ENCODE measurements around the gene POLR1H. TPM values are rescaled to one million over a fixed set of nuclear protein-coding genes. Genes with fewer than 3 reads are reported as not detected.

POLR1H gene
- total RNA-seq, 1 donor from 2014 or later, result 27.7 TPM

Other genes with a start within 250 kb of the POLR1H start
- not detected for gene HLA-G, start 233.4 kb upstream of the POLR1H start, total RNA-seq (ENCODE audit: insufficient read depth, low replicate concordance)
- gene HLA-A, start 118.7 kb upstream of the POLR1H start, total RNA-seq (ENCODE audit: insufficient read depth, low replicate concordance), result 206 TPM
- 8.9 TPM for gene PPP1R11, start 5.9 kb downstream of the POLR1H start, total RNA-seq (ENCODE audit: insufficient read depth, low replicate concordance)
- 1.7 TPM for gene RNF39, start 14.5 kb downstream of the POLR1H start, total RNA-seq (ENCODE audit: insufficient read depth, low replicate concordance)
- gene TRIM31, start 51.8 kb downstream of the POLR1H start, total RNA-seq (ENCODE audit: insufficient read depth, low replicate concordance), result 1.7 TPM
- 0.48 TPM for gene TRIM40, start 74.9 kb downstream of the POLR1H start, total RNA-seq (ENCODE audit: insufficient read depth, low replicate concordance)
- 4.3 TPM for gene TRIM10, start 99.9 kb downstream of the POLR1H start, total RNA-seq (ENCODE audit: insufficient read depth, low replicate concordance)
- gene TRIM15, start 102.3 kb downstream of the POLR1H start, total RNA-seq (ENCODE audit: insufficient read depth, low replicate concordance), result 0.48 TPM
- gene TRIM26, start 152.1 kb downstream of the POLR1H start, total RNA-seq (ENCODE audit: insufficient read depth, low replicate concordance), result 15.6 TPM